Measurements from ENCODE around the gene HES5. TPM values are rescaled to one million over a fixed set of nuclear protein-coding genes. Genes with fewer than 3 reads are reported as not detected.

HES5 gene
- total and polyA plus RNA-seq, 2 of the 13 experiments (the other 11 are each of a cell fraction or from before 2014, with no cell fraction given), result not detected

- TF ChIP-seq PAXIP1 (CRISPR knock-in tag; conservative IDR thresholded peaks at IDR 0.05), result peak; percentile 91
- no peak for TF ChIP-seq ZBTB44 (CRISPR knock-in tag; IDR thresholded peaks at IDR 0.05)
- peak; percentile 44; the same call in 1 of the 2 replicates for TF ChIP-seq POLR2G (IDR thresholded peaks at IDR 0.05; ENCODE audit: low read depth, low read length)
- TF ChIP-seq MAX (IDR thresholded peaks at IDR 0.05), result peak; percentile 49; the same call in 1 of the 2 replicates
- 0 out of 2 replicates have a peak, but pooled peaks have one; percentile 53 for TF ChIP-seq ZSCAN31 (CRISPR knock-in tag; IDR thresholded peaks at IDR 0.05; ENCODE audit: low read depth)
- no peak for TF ChIP-seq ZSCAN20 (CRISPR knock-in tag; IDR thresholded peaks at IDR 0.05; ENCODE audit: borderline replicate concordance)
- peak; percentile 72; the same call in 1 of the 2 replicates for TF ChIP-seq KDM3A (CRISPR knock-in tag; IDR thresholded peaks at IDR 0.05; ENCODE audit: low read depth)
- TF ChIP-seq ZNF326 (CRISPR knock-in tag; IDR thresholded peaks at IDR 0.05; ENCODE audit: borderline replicate concordance), result no peak
- TF ChIP-seq ZNF691 (CRISPR knock-in tag; IDR thresholded peaks at IDR 0.05; ENCODE audit: borderline replicate concordance, low read depth), result no peak; the same call in 1 of the 2 replicates
- peak; percentile 72; the same call in 1 of the 2 replicates for TF ChIP-seq MIER3 (CRISPR knock-in tag; IDR thresholded peaks at IDR 0.05; ENCODE audit: borderline replicate concordance)
- TF ChIP-seq IRF2 (CRISPR knock-in tag; IDR thresholded peaks at IDR 0.05), result peak; percentile 46; the same call in 1 of the 2 replicates
- TF ChIP-seq ZMYM4 (CRISPR knock-in tag; IDR thresholded peaks at IDR 0.05), result peak; percentile 49; the same call in 1 of the 2 replicates
- no peak for TF ChIP-seq HMGA1 (CRISPR knock-in tag; conservative IDR thresholded peaks at IDR 0.05)
- TF ChIP-seq SIX4 (CRISPR knock-in tag; IDR thresholded peaks at IDR 0.05), result no peak
- TF ChIP-seq ZNF33B (CRISPR knock-in tag; IDR thresholded peaks at IDR 0.05), result no peak
- TF ChIP-seq ZNF124 (CRISPR knock-in tag; IDR thresholded peaks at IDR 0.05), result no peak
- peak; percentile 40; the same call in 1 of the 2 replicates for TF ChIP-seq HOXA3 (CRISPR knock-in tag; IDR thresholded peaks at IDR 0.05)
- peak; percentile 89 for TF ChIP-seq FOXP4 (CRISPR knock-in tag; IDR thresholded peaks at IDR 0.05)
- TF ChIP-seq HOXA7 (CRISPR knock-in tag; IDR thresholded peaks at IDR 0.05), result no peak
- TF ChIP-seq ZBTB20 (CRISPR knock-in tag; IDR thresholded peaks at IDR 0.05; ENCODE audit: borderline replicate concordance, low read depth), result peak; percentile 82; the same call in 1 of the 2 replicates
- TF ChIP-seq ZFX (CRISPR knock-in tag; IDR thresholded peaks at IDR 0.05; ENCODE audit: low read depth), result peak; percentile 49
Observed at GRCh38 chr1:2575801-2576663, 46.0 kb upstream of the HES5 start (continued).

All from HepG2 (cell line).